Measurements from ENCODE around the gene HOXA6.

DNA sequence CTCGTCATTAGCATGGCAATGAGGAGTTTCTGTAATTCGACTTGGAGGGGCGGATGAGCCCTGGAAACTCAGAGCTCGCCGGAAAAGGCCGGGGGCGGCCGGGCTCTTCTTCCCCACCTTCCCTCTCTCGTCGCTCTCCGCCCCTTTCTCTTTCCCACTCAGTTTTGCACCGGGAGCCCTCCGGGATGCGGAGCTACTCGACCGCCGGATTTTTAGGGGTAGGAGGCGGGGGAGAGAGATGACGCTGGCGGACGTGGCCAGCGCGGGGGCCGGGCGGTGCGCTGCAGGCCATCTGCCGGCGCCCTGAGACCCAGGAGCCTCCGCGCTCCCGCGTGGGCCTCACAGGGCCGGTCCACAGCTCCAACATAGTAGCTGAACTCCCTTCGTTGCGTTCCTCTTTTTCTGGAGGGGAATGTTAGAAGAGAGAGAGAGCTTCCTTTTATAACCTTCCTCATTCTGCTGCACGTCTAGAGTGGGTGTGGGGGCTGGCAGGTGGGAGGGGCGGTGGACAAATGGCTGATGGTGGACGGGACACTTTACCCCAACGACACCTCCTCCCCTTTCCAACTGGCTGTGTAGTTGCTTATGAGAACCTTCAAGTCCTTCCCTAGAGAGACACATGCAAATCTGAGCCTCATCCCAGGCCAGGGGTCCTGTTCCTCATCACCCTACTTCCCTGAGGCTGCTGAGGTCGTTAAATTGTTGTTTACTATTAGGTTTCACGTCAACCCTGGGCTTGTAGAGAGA is 50.6 kb downstream of the HOXA6 start:
- TF ChIP-seq EP300 (IDR thresholded peaks at IDR 0.05) (no peak), RAD21 (conservative IDR thresholded peaks at IDR 0.05 in 1 of 2, IDR thresholded peaks at IDR 0.05 in 1 of 2) (no peak), MAZ (IDR thresholded peaks at IDR 0.05; ENCODE audit: borderline replicate concordance, low read depth, low read length) (no peak)
- TF ChIP-seq, protein P1, sequence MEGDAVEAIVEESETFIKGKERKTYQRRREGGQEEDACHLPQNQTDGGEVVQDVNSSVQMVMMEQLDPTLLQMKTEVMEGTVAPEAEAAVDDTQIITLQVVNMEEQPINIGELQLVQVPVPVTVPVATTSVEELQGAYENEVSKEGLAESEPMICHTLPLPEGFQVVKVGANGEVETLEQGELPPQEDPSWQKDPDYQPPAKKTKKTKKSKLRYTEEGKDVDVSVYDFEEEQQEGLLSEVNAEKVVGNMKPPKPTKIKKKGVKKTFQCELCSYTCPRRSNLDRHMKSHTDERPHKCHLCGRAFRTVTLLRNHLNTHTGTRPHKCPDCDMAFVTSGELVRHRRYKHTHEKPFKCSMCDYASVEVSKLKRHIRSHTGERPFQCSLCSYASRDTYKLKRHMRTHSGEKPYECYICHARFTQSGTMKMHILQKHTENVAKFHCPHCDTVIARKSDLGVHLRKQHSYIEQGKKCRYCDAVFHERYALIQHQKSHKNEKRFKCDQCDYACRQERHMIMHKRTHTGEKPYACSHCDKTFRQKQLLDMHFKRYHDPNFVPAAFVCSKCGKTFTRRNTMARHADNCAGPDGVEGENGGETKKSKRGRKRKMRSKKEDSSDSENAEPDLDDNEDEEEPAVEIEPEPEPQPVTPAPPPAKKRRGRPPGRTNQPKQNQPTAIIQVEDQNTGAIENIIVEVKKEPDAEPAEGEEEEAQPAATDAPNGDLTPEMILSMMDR (IDR thresholded peaks at IDR 0.05), result no peak
